HG02763 (cell line): ENCODE results near the gene BEAN1.
A peak's percentile ranks its signal among the peaks of the same experiment; 100 is the strongest.
"Not testable (repeated sequence)": the region's sequence is repeated elsewhere in the genome, so short reads cannot be mapped to it uniquely, and the experiment has no call there.

Source experiments
- ATAC-seq: cut with Tn5 transposase; IDR thresholded peaks from one replicate; pipeline ENCODE4 v1.9.1; 2021; ENCODE audit warnings: mild to moderate bottlenecking, moderate library complexity; ENCODE audit not compliant: unreplicated experiment

BEAN1 gene

GRCh38 chr16:66502020-66502913, 75.2 kb downstream of the BEAN1 start:
- no peak for ATAC-seq

GRCh38 chr16:66503030-66503429, 75.9 kb downstream of the BEAN1 start:
- ATAC-seq, result no peak

- no peak for ATAC-seq
These were observed 76.5 kb downstream of the BEAN1 start for GRCh38 chr16:66503612-66504011.

- ATAC-seq, result no peak
These were observed 80.7 kb downstream of the BEAN1 start for GRCh38 chr16:66507731-66508239.

- ATAC-seq, result no peak
These were observed 81.3 kb downstream of the BEAN1 start for GRCh38 chr16:66508248-66508913.

- no peak for ATAC-seq
These were observed 81.9 kb downstream of the BEAN1 start for GRCh38 chr16:66508914-66509496.

GRCh38 chr16:66509576-66509975, 82.5 kb downstream of the BEAN1 start:
- no peak for ATAC-seq

- no peak for ATAC-seq
These were observed 83.2 kb downstream of the BEAN1 start for GRCh38 chr16:66510298-66510697.

- ATAC-seq, result no peak
These were observed 83.9 kb downstream of the BEAN1 start for GRCh38 chr16:66510711-66511601.

GRCh38 chr16:66511602-66512271, 84.6 kb downstream of the BEAN1 start:
- ATAC-seq, result no peak

GRCh38 chr16:66512272-66513110, 85.4 kb downstream of the BEAN1 start:
- no peak for ATAC-seq

GRCh38 chr16:66513111-66513723, 86.1 kb downstream of the BEAN1 start:
- ATAC-seq, result no peak

- not testable (repeated sequence) for ATAC-seq
These were observed 87.3 kb downstream of the BEAN1 start for GRCh38 chr16:66514391-66514790.

- ATAC-seq, result not testable (repeated sequence)
These were observed 88.0 kb downstream of the BEAN1 start for GRCh38 chr16:66514980-66515595.

GRCh38 chr16:66515596-66516508, 88.8 kb downstream of the BEAN1 start:
- no peak for ATAC-seq

- peak; percentile 16 for ATAC-seq
These were observed 89.4 kb downstream of the BEAN1 start for GRCh38 chr16:66516509-66516807.

GRCh38 chr16:66516808-66517585, 89.9 kb downstream of the BEAN1 start:
- peak; percentile 98 for ATAC-seq
